Measurements from ENCODE around the gene LUC7L.
"Not testable (repeated sequence)": the region's sequence is repeated elsewhere in the genome, so short reads cannot be mapped to it uniquely, and the experiment has no call there.

LUC7L gene

GRCh38 chr16:266258-267164, 37.3 kb upstream of the LUC7L start:
- no peak for DNase-seq (ENCODE audit: insufficient read length, low spot score)
- no peak for FAIRE-seq

DNA sequence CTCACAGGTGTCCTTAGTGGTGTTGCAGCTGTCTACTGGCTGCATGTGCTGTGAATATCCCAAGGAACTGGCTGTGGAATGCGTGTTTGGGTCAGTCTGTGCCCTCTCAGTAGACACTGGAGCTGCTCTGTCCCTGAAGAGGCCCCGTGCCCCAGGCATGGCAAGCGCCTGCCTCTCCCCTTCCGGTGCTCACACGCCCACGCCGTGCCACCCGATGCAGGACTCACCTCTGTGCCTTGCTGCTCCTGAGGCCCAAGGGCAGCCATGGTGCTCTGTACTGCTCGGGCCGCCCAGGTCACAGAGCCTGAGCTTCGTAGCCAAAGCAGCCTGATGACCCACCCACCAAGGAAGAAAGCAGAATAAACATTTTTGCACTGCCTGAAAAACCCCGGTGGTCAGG, 36.5 kb upstream of the LUC7L start:
- TF ChIP-seq POLR2A (IDR thresholded peaks at IDR 0.05; ENCODE audit: low read depth, low read length): no peak

More at GRCh38 chr16:266258-267164, 37.3 kb upstream of the LUC7L start:
- no peak for TF ChIP-seq POLR2A (IDR thresholded peaks at IDR 0.05; ENCODE audit: low read depth, low read length)

DNA sequence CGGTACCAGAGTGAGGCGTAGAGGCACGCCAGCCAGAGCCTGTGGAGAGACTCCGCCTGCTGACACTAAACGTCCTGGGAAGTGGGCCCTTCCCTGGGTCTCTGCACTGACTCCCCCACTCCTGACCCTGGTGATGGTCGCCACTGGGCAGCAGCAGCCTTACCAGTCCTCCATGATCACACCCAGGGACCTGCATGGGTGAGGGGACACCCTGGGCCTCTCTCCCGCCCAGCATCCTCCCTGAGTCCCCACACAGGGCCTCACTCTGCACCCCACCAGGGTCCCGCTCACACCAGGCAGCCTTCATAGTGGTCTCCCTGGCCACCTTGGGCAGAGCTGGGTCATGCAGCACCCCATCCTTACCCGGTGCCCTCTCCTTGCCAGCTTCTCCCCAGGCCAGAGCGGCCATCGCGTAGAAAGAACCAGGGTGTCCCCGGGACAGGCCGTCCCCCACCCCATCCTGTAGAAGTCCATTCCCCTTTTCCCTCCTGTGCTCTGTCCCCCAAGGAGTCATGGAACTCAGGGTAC, 35.8 kb upstream of the LUC7L start:
- TF ChIP-seq POLR2A (IDR thresholded peaks at IDR 0.05; ENCODE audit: low read depth, low read length): no peak
- no peak for FAIRE-seq
- no peak for DNase-seq (ENCODE audit: insufficient read length, low spot score)

More for the DNA sequence above, 36.5 kb upstream of the LUC7L start:
- DNase-seq (ENCODE audit: insufficient read length, low spot score): no peak
- no peak for FAIRE-seq

- FAIRE-seq (no peak), DNase-seq (ENCODE audit: insufficient read length, low spot score) (no peak)
- TF ChIP-seq POLR2A (IDR thresholded peaks at IDR 0.05; ENCODE audit: low read depth, low read length): no peak
Measured at GRCh38 chr16:264440-264951, 35.2 kb upstream of the LUC7L start.

DNA sequence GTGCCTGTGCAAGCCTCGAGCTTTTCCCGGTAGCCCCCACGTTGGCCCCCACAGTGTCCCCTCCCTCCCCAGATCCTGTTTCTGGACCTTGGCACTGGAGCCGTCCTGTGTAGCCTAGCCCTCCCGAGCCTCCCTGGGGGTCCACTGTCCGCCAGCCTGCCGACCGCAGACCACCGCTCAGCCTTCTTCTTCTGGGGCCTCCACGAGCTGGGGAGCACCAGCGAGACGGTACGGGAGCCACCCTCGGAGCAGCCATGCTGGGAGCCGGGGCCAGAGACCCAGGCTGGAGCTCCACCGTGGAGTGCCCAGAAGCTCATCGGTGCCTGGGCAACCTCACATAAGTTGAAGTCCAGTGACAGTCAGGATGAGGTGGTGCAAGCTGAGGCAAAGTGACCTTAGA, 34.7 kb upstream of the LUC7L start:
- TF ChIP-seq POLR2A (IDR thresholded peaks at IDR 0.05; ENCODE audit: low read depth, low read length): no peak
- FAIRE-seq: no peak
- DNase-seq (ENCODE audit: insufficient read length, low spot score): no peak

GRCh38 chr16:263182-263774, 34.0 kb upstream of the LUC7L start:
- FAIRE-seq: no peak
- DNase-seq (ENCODE audit: insufficient read length, low spot score): no peak
- TF ChIP-seq POLR2A (IDR thresholded peaks at IDR 0.05; ENCODE audit: low read depth, low read length): no peak

DNA sequence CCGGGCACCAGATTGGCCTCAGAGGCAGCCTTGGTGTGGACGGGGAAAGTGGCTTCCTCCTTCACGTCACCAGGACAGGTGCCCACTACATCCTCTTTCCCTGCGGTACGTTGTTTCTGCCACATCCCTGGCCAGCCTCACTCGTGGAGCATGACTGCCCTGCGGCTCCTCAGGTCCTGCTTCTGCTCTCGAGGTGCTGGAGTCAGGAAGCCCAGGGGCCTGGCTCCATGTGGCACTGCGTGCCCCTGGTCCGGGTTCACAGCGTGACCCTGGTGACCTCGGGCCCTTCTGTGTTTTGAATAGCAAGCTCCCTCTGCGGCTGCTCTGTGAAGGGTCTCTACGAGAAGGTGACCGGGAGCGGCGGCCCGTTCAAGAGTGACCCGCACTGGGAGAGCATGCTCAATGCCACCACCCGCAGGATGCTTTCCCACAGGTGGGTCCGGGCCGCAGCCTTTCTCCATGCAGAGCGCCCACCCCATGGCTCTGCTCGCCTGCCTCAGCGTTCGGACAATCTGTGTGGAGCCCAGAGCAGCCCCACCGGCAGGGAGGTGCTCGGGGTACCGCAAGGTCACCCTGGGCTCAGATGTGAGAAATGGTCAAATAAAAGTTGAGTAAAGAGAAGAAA, 33.0 kb upstream of the LUC7L start:
- TF ChIP-seq POLR2A (IDR thresholded peaks at IDR 0.05; ENCODE audit: low read depth, low read length): no peak
- FAIRE-seq: no peak
- DNase-seq (ENCODE audit: insufficient read length, low spot score): no peak

DNA sequence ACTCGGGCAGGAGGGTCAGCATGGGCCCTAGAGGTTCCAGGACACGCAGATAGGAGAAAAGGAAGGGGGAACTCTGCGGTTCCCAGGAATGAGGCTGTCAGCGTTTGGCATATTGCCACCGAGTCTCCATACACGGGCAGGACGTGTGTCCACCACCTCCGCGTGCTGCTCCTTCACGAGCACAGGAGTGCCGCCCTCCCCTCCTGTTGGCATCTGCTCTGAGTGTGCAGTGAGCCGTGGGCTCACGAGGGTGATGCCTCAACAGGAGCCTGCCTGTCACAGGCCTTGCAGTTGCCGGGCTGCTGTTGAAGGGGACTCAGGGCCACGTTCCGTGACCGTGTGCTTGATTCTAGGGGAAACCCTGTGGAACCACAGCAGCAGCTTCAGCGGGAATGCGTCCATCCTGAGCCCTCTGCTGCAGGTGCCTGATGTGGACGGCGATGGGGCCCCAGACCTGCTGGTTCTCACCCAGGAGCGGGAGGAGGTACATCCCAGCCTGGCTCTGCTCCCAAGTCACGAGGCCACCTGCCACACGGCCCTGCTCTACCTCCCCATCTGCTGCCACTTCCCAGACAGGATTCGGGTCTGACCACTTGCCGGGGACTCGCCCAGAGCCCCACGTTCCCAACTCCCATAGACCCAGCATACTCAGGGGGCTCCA, 31.9 kb upstream of the LUC7L start:
- no peak for TF ChIP-seq POLR2A (IDR thresholded peaks at IDR 0.05; ENCODE audit: low read depth, low read length)
- DNase-seq (ENCODE audit: insufficient read length, low spot score): no peak
- FAIRE-seq: no peak

DNA sequence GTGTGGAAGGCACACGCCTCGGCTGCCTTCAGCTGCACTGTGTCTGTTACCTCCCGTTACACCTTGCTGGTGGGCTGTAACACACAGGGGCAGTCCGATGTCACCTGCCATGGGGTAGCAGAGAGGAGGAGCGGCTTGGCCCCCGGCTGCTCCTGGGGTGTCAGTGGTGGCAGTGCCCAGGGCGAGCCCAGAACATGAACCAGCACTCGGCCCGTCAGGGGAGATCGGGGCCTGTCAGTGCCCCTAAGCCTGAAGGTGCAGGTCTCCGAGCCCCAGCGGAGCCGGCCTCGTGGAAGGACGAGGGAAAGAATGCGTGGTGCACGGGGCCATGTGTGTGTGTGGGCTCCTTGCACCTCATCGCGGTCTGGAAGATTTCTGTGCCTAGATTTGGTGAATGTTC, 31.1 kb upstream of the LUC7L start:
- DNase-seq (ENCODE audit: insufficient read length, low spot score): no peak
- FAIRE-seq: no peak
- TF ChIP-seq POLR2A (IDR thresholded peaks at IDR 0.05; ENCODE audit: low read depth, low read length): no peak

DNA sequence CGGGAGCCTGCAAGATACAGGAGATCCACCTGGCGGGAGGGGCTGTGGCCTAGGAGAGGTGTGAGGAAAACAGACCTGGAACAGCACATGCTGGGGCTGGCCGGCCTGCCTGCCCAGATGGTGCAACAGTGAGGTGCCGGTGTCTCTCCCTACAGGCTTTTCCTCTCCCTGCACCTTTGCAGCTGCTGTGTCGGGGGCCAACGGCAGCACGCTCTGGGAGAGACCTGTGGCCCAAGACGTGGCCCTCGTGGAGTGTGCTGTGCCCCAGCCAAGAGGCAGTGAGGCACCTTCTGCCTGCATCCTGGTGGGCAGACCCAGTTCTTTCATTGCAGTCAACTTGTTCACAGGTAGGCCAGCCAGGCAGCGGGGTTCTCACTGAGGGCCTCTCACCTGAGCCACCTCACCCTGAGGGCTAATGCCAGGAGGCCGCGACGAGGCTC, 30.6 kb upstream of the LUC7L start:
- no peak for TF ChIP-seq POLR2A (IDR thresholded peaks at IDR 0.05; ENCODE audit: low read depth, low read length)
- DNase-seq (ENCODE audit: insufficient read length, low spot score) (no peak), FAIRE-seq (no peak)

GRCh38 chr16:259226-259625, 30.0 kb upstream of the LUC7L start:
- TF ChIP-seq POLR2A (IDR thresholded peaks at IDR 0.05; ENCODE audit: low read depth, low read length): no peak

GRCh38 chr16:258091-258490, 28.8 kb upstream of the LUC7L start:
- not testable (repeated sequence) for FAIRE-seq; DNase-seq (ENCODE audit: insufficient read length, low spot score)

More at GRCh38 chr16:259226-259625, 30.0 kb upstream of the LUC7L start:
- FAIRE-seq (no peak), DNase-seq (ENCODE audit: insufficient read length, low spot score) (no peak)

GRCh38 chr16:255183-255582, 25.9 kb upstream of the LUC7L start:
- no peak for FAIRE-seq
- DNase-seq (ENCODE audit: insufficient read length, low spot score): no peak

More at GRCh38 chr16:255183-255582, 25.9 kb upstream of the LUC7L start:
- TF ChIP-seq POLR2A (IDR thresholded peaks at IDR 0.05; ENCODE audit: low read depth, low read length): no peak

Measured in H54 (cell line).